ENCODE data around the gene INSL3. TPM values are rescaled to one million over a fixed set of nuclear protein-coding genes. Genes with fewer than 3 reads are reported as not detected.

The INSL3 gene
- total and polyA plus RNA-seq, 2 of the 13 experiments (the other 11 are each of a cell fraction or from before 2014, with no cell fraction given): 0.30 TPM; not detected in 1

DNA sequence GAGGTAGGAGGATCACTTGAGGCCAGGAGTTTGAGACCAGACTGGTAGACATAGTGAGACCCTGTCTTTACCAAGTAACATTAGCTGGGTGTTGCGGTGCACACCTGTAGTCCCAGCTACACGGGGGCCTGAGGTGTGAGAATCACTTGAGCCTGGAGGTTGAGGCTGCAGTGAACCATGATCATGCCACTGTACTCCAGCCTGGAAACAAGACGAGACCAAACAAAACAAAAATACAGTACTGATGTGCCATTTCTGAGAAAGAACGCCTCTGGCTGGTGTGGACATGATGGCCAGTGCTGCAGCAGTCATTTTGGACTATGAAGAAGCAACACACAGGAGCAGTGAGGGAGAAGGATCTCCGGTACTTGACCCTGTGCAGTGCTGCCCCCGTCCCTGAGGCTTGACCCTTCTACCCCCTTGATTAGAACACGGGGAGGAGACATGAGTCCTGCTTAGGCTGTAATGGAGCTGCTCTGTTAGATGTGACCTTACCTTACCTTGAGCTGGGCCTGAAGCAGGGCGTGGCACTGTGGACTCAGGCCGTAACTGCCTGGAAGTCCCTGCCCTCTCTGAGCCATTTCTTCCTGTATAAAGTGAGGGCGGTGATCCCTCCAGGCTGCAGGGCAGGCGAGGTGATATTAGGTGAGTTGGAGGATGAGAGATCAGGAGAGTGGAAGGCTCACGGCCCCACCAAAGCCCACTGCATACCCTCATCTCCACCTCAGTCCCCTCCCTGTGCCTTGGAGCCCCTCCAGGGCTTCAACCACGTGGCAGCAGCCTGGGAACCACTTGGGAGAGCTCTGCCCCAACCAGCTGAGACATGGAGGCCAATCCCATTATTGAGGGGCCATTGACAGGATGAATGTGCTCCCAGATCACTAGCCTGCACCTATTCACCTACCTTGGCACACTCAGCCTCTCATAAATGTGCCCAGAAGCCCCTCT lies 44.3 kb upstream of the INSL3 start (continued):
- TF ChIP-seq ETV5 (CRISPR knock-in tag; IDR thresholded peaks at IDR 0.05; ENCODE audit: borderline replicate concordance) (no peak), SAP130 (CRISPR knock-in tag; IDR thresholded peaks at IDR 0.05; ENCODE audit: low read depth) (0 out of 2 replicates have a peak, but pooled peaks have one; percentile 10), DMAP1 (CRISPR knock-in tag; IDR thresholded peaks at IDR 0.05) (no peak), SP2 (CRISPR knock-in tag; IDR thresholded peaks at IDR 0.05) (no peak), ZMYM4 (CRISPR knock-in tag; IDR thresholded peaks at IDR 0.05) (no peak), ZSCAN31 (CRISPR knock-in tag; IDR thresholded peaks at IDR 0.05; ENCODE audit: low read depth) (no peak), HDAC6 (IDR thresholded peaks at IDR 0.05; ENCODE audit: low read depth, low read length) (no peak), ZNF44 (CRISPR knock-in tag; IDR thresholded peaks at IDR 0.05) (no peak), PITX1 (CRISPR knock-in tag; IDR thresholded peaks at IDR 0.05) (no peak), MTF1 (CRISPR knock-in tag; IDR thresholded peaks at IDR 0.05) (no peak), POLR2G (IDR thresholded peaks at IDR 0.05; ENCODE audit: low read depth, low read length) (peak; percentile 85), NPAS2 (CRISPR knock-in tag; IDR thresholded peaks at IDR 0.05; ENCODE audit: borderline replicate concordance) (no peak), HOXD1 (CRISPR knock-in tag; IDR thresholded peaks at IDR 0.05) (no peak), JUND (CRISPR knock-in tag; IDR thresholded peaks at IDR 0.05) (no peak), CAMTA2 (CRISPR knock-in tag; IDR thresholded peaks at IDR 0.05; ENCODE audit: borderline replicate concordance) (no peak), MED8 (CRISPR knock-in tag; IDR thresholded peaks at IDR 0.05; ENCODE audit: insufficient replicate concordance) (no peak)
- TF ChIP-seq, protein P1, sequence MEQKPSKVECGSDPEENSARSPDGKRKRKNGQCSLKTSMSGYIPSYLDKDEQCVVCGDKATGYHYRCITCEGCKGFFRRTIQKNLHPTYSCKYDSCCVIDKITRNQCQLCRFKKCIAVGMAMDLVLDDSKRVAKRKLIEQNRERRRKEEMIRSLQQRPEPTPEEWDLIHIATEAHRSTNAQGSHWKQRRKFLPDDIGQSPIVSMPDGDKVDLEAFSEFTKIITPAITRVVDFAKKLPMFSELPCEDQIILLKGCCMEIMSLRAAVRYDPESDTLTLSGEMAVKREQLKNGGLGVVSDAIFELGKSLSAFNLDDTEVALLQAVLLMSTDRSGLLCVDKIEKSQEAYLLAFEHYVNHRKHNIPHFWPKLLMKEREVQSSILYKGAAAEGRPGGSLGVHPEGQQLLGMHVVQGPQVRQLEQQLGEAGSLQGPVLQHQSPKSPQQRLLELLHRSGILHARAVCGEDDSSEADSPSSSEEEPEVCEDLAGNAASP (CRISPR knock-in tag; IDR thresholded peaks at IDR 0.05; ENCODE audit: borderline replicate concordance): peak; percentile 68; the same call in 1 of the 2 replicates
- TF ChIP-seq, protein P2, sequence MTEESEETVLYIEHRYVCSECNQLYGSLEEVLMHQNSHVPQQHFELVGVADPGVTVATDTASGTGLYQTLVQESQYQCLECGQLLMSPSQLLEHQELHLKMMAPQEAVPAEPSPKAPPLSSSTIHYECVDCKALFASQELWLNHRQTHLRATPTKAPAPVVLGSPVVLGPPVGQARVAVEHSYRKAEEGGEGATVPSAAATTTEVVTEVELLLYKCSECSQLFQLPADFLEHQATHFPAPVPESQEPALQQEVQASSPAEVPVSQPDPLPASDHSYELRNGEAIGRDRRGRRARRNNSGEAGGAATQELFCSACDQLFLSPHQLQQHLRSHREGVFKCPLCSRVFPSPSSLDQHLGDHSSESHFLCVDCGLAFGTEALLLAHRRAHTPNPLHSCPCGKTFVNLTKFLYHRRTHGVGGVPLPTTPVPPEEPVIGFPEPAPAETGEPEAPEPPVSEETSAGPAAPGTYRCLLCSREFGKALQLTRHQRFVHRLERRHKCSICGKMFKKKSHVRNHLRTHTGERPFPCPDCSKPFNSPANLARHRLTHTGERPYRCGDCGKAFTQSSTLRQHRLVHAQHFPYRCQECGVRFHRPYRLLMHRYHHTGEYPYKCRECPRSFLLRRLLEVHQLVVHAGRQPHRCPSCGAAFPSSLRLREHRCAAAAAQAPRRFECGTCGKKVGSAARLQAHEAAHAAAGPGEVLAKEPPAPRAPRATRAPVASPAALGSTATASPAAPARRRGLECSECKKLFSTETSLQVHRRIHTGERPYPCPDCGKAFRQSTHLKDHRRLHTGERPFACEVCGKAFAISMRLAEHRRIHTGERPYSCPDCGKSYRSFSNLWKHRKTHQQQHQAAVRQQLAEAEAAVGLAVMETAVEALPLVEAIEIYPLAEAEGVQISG (CRISPR knock-in tag; IDR thresholded peaks at IDR 0.05): no peak
- TF ChIP-seq, protein P3, sequence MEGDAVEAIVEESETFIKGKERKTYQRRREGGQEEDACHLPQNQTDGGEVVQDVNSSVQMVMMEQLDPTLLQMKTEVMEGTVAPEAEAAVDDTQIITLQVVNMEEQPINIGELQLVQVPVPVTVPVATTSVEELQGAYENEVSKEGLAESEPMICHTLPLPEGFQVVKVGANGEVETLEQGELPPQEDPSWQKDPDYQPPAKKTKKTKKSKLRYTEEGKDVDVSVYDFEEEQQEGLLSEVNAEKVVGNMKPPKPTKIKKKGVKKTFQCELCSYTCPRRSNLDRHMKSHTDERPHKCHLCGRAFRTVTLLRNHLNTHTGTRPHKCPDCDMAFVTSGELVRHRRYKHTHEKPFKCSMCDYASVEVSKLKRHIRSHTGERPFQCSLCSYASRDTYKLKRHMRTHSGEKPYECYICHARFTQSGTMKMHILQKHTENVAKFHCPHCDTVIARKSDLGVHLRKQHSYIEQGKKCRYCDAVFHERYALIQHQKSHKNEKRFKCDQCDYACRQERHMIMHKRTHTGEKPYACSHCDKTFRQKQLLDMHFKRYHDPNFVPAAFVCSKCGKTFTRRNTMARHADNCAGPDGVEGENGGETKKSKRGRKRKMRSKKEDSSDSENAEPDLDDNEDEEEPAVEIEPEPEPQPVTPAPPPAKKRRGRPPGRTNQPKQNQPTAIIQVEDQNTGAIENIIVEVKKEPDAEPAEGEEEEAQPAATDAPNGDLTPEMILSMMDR (CRISPR knock-in tag; IDR thresholded peaks at IDR 0.05): no peak
- TF ChIP-seq, protein P4, sequence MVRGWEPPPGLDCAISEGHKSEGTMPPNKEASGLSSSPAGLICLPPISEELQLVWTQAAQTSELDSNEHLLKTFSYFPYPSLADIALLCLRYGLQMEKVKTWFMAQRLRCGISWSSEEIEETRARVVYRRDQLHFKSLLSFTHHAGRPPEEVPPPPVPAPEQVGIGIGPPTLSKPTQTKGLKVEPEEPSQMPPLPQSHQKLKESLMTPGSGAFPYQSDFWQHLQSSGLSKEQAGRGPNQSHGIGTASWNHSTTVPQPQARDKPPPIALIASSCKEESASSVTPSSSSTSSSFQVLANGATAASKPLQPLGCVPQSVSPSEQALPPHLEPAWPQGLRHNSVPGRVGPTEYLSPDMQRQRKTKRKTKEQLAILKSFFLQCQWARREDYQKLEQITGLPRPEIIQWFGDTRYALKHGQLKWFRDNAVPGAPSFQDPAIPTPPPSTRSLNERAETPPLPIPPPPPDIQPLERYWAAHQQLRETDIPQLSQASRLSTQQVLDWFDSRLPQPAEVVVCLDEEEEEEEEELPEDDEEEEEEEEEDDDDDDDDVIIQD (CRISPR knock-in tag; IDR thresholded peaks at IDR 0.05; ENCODE audit: low read depth): no peak
- TF ChIP-seq, protein P5, sequence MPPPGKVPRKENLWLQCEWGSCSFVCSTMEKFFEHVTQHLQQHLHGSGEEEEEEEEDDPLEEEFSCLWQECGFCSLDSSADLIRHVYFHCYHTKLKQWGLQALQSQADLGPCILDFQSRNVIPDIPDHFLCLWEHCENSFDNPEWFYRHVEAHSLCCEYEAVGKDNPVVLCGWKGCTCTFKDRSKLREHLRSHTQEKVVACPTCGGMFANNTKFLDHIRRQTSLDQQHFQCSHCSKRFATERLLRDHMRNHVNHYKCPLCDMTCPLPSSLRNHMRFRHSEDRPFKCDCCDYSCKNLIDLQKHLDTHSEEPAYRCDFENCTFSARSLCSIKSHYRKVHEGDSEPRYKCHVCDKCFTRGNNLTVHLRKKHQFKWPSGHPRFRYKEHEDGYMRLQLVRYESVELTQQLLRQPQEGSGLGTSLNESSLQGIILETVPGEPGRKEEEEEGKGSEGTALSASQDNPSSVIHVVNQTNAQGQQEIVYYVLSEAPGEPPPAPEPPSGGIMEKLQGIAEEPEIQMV (CRISPR knock-in tag; IDR thresholded peaks at IDR 0.05; ENCODE audit: low read depth): no peak
